Activated CD4-positive, alpha-beta T cell treated with anti-CD3 and anti-CD28 coated beads for 1 hour (primary cell): Measurements from ENCODE around the gene IGFN1.

Experiments
- DNase-seq: peaks from one replicate; pipeline ENCODE4 v3.0.0-alpha.2; 2020

IGFN1 gene

DNA sequence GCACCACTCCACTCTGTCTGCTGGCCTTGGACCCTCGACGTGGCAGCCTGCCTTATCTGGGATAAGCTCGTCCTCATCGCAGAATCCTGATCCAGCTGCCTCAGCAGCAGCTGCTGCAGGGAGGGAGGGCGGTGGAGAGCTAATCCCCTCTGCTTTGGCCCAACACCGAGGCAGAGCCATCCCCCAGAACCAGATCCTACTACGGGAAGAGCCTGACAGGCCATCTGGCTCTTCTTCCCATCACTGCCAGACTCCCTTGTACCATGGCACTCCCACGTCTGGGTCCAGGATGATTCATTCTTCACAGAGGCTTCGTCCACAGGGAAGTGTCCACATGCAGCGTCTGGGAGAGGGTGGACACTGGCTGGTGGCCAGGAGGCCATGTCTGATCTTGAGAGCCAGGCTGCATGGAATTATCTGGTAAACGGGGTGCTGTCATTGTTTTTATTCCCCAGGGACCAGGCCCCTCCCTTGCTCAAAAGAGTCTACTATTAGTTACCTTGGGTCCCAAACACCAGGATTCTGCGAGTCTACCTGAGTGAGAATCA lies 78.1 kb downstream of the IGFN1 start:
- DNase-seq: no peak

DNA sequence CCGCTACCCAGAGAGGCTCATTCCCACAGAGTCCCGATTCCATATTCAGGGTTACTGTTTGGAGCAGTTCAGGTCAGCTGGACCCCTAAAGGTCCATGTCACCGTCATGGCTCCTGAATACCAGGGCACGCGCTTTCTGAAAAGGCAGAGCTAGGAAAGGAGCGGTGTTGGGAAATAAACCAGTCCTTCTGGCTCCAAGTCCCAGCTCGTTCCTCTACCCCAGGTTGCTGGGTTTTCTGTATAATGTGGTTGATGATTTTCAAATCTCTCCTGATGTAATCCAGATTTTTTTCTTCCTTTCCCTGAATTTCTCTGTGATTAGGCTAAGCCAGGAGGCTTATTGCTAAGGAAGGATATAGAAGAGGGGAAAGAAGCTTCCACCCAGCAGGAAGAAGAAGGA lies 78.7 kb downstream of the IGFN1 start:
- DNase-seq: no peak

DNA sequence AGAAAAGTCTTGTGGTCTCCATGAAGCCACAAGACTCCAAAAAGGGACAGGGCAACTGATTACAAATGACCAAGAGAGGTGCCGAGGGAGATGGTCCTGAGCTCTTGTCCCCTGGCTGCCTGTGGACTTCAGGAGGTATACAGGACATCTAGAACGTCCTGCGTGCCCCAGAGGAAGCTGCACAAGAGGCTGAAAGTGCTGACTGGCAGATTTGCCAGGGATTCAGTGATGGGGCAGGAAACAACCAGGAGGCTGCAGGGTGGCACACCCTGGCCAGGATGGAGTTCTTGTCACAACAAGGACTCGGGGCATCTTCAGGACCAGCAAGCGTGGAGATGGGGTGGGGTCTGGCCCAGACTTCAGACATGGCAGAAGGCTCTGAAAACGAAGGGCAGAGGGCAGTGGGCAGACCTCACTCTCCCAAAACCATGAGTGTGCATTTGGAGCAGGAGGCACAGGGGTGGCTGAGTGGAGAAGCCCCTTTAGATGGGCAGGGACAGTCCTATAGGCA lies 79.3 kb downstream of the IGFN1 start:
- DNase-seq: no peak

DNA sequence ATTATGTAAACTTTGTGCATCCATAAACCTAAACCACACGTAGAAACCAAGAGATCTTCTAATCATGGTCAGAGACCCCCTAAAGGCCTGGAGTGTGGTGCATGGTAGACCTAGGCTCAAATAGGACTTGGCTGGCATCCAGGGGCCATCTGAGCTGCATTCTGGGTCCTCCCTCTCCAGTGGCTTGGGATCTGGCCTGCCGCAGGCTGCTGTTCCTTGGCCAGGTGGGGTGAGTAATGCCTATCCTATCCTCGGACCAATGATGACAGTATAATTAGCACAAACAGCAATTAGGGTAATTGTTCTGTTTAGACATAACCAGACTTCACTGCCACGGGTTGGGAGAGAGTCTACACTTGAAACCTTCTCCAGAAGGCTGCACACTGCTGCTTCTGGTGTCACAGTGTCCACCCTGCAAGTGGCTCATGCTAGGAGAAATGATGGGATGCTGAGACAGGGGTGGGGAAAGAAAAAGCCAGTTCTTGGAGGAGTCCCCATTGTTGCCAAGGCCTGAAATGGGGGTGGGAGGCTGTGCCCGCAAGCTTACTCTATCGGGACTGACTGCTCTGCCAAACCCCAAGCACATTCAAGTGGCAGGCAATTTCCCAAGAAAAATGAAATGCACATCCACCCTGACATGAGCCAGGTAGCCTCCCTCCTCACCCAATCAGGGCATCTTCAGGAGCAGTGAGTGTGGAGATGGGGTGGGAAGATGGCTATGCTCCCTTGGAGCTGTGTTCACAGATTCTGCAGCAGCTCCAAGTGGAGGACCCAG lies 80.2 kb downstream of the IGFN1 start:
- no peak for DNase-seq

DNA sequence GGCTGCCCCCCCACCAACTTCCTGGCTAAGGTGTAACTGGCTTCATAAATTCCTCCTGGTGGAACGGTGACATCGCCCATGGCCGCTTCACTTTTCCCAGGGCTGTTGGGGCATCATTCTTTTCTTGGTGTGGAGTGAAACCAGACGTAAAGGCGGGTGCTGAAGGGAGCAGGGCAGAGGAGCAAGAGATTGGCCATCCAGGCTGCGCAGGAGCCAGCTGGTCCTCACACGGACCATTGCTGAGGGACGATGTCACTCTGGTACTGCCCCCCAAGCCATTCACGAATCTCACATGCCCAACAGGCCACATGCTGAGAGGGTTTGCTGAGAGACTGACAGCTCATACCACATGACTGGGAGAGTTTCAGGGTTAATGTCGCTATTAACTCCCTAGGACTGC lies 82.2 kb downstream of the IGFN1 start:
- no peak for DNase-seq

DNA sequence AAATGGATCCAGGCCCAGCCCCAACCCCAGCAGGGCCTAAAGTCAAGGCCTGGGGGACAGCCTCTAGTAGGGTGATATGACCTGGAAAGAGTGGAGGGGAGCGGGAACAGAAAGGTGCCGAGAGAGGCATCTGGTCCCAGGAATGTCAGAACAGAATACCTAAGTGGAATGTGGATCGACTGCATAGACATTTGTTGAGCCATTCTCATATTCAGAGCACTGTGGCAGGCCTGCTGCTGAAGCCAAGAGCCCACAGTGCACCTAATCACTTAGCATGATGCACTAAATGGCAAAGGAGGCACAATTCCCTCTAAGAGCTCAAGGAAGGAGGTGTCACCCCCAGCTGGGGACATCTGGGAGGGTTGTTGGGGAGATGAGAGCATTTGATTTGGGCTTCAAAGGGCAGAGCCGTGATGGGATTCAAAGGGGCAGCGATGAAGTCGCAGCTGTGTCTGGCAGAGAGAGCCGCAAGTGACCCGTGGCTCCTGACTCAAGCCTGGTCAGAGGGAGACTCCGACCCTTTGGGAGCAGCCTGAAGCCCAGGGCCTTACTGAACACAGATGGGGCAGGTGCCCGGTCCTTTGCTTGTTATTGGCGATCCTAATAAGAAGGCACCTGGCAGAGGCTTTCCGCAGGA lies 84.1 kb downstream of the IGFN1 start:
- DNase-seq: no peak

DNA sequence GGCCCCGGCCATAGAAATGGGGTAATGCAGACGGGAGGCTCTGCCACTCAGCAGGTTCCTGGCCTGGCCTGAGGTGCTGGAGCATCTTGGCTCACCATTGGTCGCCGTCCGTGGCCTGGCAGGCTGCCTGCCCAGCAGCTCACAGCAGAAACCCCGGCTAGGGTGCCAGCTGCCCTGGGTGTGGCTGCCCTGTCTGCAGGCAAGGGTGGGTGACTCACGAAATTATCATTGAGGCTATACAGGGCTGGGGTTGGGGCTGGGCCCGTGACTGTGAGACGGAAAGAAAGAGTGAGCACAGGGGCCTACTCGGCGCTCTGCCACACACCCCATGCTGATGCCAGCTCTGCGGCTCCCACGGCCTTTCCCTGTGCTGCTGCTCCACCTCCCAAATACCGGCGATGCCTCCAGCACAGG lies 84.6 kb downstream of the IGFN1 start:
- no peak for DNase-seq

DNA sequence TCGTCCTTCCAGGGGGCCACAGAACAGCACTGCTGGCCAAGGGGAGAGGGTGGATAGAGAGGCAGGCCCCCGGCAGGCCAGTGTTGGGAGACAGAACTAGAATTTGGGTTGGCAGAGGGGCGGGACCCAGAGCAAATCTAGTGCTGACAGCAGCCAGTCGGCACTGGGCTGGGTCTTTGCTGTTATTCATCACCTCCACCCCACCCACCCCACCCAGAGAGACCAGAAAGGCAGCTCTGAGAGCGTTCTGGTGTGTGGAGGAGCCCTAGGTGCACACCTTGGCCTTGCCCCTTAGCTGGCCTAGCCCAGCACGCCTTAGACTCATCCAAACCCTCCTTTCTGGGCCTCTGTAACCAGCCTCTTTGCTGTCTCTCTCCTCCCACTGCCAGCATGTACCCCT lies 86.3 kb downstream of the IGFN1 start:
- DNase-seq: no peak

DNA sequence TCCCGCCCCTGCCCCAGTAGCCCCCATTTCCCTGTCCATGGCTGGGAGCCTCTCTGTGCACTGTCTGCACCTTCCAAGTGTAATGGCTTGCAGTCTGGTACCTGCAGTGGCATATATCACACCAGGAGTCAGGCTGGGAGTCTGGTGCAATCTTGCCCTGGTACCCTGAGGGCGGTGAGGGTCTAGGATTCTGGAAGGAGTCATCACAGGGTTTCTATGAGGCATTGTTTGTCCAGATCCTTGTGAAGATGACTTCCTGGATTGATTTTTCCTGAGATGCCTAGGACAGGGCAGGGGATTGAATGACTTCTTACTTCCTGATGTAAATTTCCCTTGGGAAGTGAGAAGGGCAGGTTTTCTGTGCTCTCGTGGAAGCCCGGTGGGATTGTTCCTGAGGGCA lies 86.8 kb downstream of the IGFN1 start:
- DNase-seq: no peak
